ENCODE measurements around the gene NELL1.
"Not testable (repeated sequence)": the region's sequence is repeated elsewhere in the genome, so short reads cannot be mapped to it uniquely, and the experiment has no call there.

NELL1 gene

DNA sequence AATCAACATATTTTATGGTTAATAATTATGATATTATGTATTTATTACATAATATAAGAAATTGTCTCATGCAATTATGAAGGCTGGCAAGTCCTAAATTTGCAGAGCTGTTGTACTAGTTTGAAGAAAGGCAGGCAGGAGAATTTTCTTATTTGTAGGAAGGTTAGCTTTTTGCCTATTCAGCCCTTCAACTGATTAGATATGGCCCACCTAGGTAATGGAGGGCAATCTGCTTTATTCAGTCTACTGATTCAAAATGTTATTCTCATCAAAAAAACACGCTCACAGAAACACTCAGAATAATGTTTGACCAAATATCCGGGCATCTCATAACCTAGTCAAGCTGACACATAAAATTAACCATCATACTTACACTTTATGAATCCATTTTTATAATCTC, 589.0 kb downstream of the NELL1 start:
- no peak for DNase-seq

GRCh38 chr11:21260101-21260500, 590.7 kb downstream of the NELL1 start:
- DNase-seq: no peak

- DNase-seq: no peak
Measured at GRCh38 chr11:21262992-21263391, 593.6 kb downstream of the NELL1 start.

DNA sequence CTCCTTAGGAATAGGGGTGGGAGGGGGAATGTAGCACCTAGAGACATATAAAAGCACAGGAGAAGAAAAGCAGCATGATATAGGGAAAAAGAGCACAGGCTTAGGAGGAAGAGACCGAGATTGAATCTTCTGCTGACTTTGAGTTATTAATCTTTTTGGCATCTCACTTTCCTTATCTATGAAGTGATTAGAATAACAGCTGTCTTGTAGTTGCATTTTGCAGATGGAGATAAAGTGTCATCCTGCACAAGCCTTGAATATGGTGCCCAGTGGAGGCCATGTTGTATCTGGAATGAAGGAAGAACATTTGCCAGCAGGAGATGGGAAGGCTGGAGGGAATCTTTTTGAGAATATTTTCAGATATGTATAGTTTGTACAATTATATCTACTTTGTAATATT, 594.7 kb downstream of the NELL1 start:
- DNase-seq: no peak

DNA sequence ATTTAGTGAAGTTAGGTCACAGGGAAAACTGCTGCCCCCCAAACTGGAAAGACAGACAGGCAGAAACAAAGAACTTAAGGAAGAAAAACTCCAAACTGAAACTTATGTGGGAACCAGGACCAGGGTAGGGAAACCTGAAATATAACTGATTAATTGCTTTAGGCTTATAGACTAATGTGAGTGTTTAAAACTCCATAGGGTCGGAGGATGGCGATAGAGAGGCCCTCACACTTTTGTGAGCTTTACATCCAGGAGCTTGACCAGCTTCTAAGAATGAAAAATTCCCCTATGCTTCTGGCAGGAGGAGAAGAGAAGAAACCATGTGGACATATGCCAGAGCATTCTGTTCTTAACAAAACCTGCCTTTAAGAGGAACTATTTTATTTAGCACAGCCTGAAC, 598.6 kb downstream of the NELL1 start:
- no peak for DNase-seq

DNA sequence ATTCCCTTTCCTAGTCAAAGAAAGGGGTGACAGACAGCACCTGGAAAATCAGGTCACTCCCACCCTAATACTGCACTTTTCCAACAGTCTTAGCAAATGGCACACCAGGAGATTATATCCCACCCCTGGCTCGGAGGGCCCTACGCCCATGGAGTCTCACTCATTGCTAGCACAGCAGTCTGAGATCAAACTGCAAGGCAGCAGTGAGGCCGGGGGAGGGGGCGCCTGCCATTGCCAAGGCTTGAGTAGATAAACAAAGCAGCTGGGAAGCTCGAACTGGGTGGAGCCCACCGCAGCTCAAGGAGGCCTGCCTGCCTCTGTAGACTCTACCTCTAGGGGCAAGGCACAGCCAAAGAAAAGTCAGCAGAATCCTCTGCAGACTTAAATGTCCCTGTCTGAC, 602.8 kb downstream of the NELL1 start:
- DNase-seq: not testable (repeated sequence)

GRCh38 chr11:21278840-21279239, 609.5 kb downstream of the NELL1 start:
- DNase-seq: no peak

DNA sequence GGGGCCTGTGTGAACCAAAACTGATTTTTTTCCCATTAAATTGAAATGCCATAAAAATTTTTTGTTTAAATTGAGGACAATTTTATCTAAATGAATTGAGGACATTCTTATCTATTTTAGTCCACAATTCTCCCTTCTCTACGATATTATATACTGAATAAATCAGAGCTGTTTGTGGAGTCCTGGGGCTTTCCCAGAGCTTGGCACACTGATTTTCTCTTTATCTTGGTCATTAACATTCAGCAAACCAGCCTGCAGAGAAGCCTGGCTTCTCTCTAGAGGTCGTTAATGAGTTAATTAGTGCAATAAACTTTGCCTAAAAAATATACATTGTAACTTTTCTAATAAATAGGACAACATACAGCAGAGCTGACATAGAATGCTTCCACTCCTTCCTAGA, 615.7 kb downstream of the NELL1 start:
- DNase-seq: no peak

GRCh38 chr11:21289686-21290085, 620.3 kb downstream of the NELL1 start:
- DNase-seq: no peak

DNA sequence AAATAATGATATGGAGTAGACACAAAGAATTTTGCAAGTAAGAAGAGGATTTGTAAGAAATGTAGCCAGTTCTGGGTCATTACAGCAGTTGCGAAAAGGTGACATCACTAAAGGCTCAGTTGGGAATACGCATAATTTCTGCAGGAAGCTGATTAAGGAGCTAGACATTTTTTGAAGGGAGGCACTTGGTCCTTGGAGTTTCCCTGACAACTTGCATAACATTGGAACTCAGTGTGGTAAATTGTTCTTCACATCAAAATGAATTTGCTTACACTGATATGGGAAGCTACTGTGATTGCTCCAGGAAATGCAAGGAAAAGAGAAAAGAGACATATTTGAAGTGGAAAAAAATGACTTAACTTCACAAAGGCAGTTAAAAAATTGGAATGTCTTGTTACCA, 626.1 kb downstream of the NELL1 start:
- DNase-seq: no peak

DNA sequence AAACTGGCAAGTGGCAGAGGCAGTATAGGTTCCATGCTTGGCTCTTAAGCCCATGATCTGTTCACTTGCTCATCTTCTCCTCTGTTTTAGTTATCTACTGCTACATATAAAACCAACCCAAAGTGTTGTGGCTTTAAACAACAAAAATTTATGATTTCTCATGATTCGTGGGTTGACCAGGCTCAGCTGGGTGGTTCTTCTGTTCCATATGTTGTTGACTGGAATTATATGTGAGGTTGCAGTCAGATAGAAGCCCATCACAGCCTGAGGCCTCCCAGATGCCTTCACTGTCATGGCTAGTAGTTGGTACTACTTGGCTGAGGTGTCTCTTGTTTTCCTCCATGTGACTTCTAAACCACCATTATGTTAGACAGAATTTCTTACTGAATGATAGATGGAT, 632.6 kb downstream of the NELL1 start:
- no peak for DNase-seq

GRCh38 chr11:21306739-21307358, 637.5 kb downstream of the NELL1 start:
- no peak for DNase-seq

- no peak for DNase-seq
Measured at GRCh38 chr11:21307874-21308273, 638.5 kb downstream of the NELL1 start.

DNA sequence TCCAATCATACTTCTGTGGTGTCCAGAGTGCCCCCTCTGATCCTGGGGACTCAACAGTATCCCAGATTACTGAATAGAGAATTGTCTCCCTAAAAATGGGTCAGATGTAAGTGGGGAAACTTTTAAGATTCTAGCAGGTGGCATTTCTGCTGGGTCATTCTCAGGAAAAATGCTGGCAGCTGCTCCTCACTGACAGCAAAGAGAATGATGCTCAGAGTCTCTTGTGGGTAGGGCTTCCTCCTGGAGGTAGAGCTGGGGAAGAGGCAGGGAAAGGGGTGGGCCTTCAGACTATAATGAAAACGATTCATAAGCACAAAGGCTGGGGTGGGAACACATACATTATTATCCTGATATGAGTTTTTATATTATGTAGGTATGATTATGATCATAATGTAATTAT, 647.2 kb downstream of the NELL1 start:
- no peak for DNase-seq

DNA sequence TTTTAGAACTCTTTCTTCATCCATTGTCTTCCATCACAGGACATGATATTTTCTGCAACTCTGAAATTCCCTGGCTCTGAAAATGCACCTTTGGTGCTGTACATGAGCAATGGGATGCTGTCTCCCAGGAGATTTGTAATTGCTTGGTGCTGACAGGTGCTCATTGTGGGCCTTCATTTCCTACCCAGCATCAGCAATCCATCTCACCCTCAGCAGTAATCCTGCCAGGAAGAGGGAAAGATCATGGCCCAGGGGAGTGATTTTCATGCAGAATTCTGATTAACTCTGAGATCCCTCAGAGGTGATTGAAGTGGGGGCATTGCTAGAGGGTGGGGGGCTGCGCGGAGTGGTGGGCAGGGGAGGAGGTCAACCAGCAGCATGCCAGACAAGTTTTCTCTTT, 651.7 kb downstream of the NELL1 start:
- DNase-seq: no peak

DNA sequence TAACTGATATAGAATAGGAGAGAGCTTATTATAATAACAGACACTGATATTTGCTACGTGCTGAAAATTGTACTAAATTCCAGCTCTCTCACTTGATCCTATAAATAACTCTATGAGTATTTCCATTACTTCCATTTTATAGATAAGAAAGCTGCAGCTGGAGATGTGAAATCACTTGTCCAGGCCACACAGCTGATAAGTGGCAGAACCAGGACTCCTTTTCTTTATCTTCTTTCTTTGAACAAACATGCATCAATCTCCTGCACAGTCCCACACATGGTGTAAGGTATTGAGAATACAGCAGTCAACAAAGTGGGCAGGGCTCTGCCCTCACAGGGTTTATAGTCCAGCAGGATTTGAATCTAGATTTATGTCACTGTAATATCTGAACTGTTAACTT, 652.1 kb downstream of the NELL1 start:
- DNase-seq: no peak

- no peak for DNase-seq
Measured at GRCh38 chr11:21323617-21324016, 654.2 kb downstream of the NELL1 start.

DNA sequence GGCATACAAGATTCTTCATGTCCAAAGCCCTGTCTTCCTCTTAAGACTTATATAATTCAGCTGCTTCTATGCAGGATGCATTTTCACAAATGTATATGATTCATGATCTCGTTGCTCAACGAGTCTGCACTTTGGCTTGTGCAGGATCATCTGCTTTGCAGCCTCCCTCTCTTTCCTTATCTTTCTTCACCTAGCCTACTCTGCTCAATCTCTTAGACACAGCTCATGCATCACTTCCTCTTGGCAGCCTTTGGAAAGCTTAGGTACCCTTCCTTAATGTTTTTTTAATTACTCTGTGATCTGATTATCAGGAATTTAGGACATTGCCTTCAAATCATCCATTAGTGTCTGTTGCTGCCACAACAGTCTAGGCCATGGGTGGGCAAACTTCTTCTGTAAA, 673.8 kb downstream of the NELL1 start:
- DNase-seq: no peak

GRCh38 chr11:21346361-21346760, 677.0 kb downstream of the NELL1 start:
- DNase-seq: no peak

GRCh38 chr11:21350613-21351012, 681.2 kb downstream of the NELL1 start:
- no peak for DNase-seq

DNA sequence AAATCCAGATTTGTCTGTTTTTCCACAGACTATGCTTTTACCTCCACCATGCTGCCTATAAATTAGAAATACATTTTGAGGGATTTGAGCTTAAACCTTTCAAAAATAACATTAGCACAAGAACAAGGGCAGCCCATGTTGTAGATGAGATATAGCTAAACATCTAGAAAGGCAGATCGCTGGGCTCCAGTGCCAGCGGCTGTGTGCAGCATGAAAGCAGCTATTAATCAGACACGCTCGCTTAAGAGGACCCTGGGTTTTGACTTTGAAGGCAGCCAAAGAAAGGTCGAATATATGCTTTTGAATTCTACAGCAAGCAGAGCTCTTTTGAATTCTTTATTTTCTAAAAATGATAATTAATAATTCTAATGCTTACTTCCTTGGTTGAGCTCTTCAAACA, 684.0 kb downstream of the NELL1 start:
- no peak for DNase-seq

DNA sequence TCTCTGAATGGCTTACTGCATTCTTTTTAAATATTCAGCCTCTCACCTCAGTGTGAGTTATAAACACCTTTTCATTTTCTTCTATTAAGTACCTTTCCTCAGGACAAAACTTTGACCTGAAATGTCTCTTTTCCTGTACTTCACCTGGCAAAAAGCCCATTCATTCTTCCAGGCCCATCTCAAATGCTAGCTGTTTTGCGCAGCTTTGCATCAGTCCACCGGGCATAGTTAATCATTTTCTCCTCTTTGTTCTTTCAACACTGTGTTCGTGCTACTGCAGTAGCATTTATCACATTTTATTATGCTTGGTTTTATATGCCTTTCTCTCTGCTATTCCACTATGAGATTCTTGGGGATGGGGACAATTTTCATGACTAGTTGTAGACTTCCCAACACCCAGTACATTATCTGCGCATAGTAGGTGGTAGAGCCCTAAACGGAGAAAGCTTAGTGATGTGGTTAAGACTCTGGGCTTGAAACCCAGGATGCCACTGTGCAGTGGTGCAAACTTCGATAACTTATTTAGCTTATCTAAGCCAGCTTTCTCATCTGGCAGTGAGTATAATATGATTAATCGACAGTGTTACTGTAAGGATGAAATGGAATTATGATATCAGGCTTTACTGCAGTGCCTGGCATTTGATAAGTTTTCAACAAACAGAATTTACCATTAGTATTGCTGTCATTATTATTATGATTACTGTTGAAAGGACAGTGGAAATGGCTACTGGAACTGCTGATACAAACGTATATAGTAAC, 695.7 kb downstream of the NELL1 start:
- DNase-seq: no peak

GRCh38 chr11:21369947-21370346, 700.6 kb downstream of the NELL1 start:
- no peak for DNase-seq

- DNase-seq: no peak
Measured at GRCh38 chr11:21371044-21371443, 701.7 kb downstream of the NELL1 start.

GRCh38 chr11:21372672-21373071, 703.3 kb downstream of the NELL1 start:
- DNase-seq: no peak
